Mucosa of rectum (tissue), 2 donors: ENCODE results near the gene PTPN7.
"Not testable (repeated sequence)": the region's sequence is repeated elsewhere in the genome, so short reads cannot be mapped to it uniquely, and the experiment has no call there.

Source experiments
- H3K27ac ChIP-seq, 2 donors: one replicate each; pipeline ENCODE4 v1.7.0; 2013; ENCODE audit warnings: inconsistent platforms in 2 of 2, low read depth in 2 of 2, low read length in 2 of 2
- H3K27me3 ChIP-seq, 2 donors: one replicate each; pipeline ENCODE4 v1.7.0; 2013; ENCODE audit warnings: low read length in 2 of 2; ENCODE audit not compliant: control insufficient read depth in 2 of 2, insufficient read depth in 2 of 2
- H3K36me3 ChIP-seq, 2 donors: one replicate each; pipeline ENCODE4 v1.7.0; 2013; ENCODE audit warnings: low read length in 2 of 2; ENCODE audit not compliant: control insufficient read depth in 2 of 2, insufficient read depth in 2 of 2
- H3K4me1 ChIP-seq, 2 donors: one replicate each; pipeline ENCODE4 v1.7.0; 2013; ENCODE audit warnings: low read length in 2 of 2, mild to moderate bottlenecking in 1 of 2; ENCODE audit not compliant: control insufficient read depth in 2 of 2, insufficient read depth in 2 of 2
- H3K4me3 ChIP-seq, 2 donors: one replicate each; pipeline ENCODE4 v1.7.0; 2013; ENCODE audit warnings: low read length in 2 of 2
- H3K9ac ChIP-seq, 2 donors: one replicate each; pipeline ENCODE4 v1.7.0; 2013; ENCODE audit warnings: low read length in 2 of 2, low read depth in 1 of 2, mild to moderate bottlenecking in 1 of 2
- H3K9me3 ChIP-seq, 2 donors: one replicate each; pipeline ENCODE4 v1.7.0; 2013; ENCODE audit warnings: low read length in 2 of 2; ENCODE audit not compliant: control insufficient read depth in 2 of 2
- donor health status: healthy.
- donor health status: Normal muscosa, but diverticular disease.

The PTPN7 gene

DNA sequence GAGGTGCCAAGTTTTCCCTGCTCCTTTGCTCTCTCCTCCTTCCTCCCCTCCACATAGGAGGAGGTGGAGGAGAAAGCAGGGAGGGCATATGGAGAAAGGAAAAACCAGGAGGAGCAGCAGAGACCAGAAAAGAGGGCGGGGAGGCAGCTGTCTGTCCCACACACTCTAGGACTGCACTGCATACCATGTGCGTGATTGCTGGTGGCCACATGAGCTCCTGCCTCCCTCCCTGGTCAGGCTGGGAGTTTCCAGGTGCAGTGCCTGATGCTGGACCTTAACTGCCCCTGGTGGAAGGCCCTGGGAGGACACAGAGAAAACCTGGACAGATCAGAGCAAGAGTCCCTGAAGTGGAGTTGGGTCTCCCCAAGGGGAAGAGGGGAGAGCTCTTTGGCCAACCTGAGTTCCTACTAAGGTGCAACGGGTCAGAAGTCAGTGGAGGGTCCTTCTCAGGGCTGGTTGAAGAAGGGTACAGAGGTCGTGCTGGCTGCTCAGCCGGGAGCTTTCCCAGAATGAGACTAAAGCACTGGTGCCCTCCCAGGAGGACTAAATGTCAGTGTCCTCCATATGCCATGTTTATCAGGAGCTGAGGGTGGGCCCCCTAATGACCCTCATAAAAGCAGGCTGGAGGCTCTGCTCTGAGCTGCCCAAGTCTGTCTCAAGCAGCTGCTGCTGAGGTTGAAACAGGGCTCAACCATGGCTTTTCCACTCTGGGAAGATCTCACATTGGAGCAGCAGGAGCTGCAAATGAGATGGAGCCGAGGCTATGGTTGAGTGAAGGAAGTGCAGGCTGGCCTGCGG is 29.7 kb upstream of the PTPN7 start:
- Histone ChIP-seq H3K27ac (no peak overlapping the region), H3K4me3 (no peak overlapping the region), H3K9ac (no peak overlapping the region), H3K4me1 (peaks cover 8 to 23% of the 10 kb centered on the region in 2 donors), H3K36me3 (no peaks in the 10 kb centered on the region), H3K27me3 (peaks cover 0 to 5% of the 10 kb centered on the region in 2 donors), H3K9me3 (no peaks in the 10 kb centered on the region)

DNA sequence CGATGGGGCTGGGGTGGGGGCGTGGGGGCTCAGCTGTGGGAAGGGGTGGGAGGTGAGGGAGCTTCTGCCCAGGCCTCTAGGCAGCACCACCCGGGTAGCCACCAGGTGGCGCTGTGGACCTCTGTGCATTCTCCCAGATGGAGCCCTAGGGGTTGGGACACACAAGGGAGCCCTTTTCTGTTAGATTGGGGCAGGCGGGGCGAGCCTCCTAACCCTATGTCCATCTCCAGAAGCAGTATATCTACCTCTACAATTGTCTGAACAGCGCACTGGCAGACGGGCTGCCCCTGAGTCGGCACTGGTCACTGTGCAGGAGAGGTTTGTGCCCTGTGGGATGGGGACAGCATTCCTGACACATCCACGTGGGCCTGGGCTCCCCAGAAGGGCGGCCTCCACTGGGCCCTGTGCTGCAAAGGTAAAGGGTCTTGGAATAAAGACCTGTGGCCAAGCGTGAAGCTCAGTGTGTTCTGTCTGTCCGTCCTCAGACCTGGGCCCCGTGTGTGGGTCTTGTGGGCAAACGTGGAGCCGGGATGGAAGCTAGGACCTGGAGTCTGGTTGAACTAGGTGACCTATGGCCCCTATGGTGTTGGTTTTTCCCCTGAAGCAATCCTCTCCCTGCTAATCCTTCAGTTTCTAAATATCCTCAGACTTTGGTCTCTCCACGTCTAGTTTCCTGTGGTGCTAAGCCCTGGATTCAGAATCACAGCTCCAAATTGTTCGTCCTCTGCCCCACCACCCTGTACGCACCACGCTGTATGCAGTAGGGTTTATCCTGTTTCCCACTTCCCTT is 28.8 kb upstream of the PTPN7 start:
- Histone ChIP-seq H3K36me3 (no peaks in the 10 kb centered on the region), H3K9ac (no peak overlapping the region), H3K27me3 (peaks cover 0 to 3% of the 10 kb centered on the region in 2 donors), H3K4me1 (peaks cover 8 to 24% of the 10 kb centered on the region in 2 donors), H3K27ac (no peak overlapping the region), H3K4me3 (no peak overlapping the region), H3K9me3 (no peaks in the 10 kb centered on the region)

DNA sequence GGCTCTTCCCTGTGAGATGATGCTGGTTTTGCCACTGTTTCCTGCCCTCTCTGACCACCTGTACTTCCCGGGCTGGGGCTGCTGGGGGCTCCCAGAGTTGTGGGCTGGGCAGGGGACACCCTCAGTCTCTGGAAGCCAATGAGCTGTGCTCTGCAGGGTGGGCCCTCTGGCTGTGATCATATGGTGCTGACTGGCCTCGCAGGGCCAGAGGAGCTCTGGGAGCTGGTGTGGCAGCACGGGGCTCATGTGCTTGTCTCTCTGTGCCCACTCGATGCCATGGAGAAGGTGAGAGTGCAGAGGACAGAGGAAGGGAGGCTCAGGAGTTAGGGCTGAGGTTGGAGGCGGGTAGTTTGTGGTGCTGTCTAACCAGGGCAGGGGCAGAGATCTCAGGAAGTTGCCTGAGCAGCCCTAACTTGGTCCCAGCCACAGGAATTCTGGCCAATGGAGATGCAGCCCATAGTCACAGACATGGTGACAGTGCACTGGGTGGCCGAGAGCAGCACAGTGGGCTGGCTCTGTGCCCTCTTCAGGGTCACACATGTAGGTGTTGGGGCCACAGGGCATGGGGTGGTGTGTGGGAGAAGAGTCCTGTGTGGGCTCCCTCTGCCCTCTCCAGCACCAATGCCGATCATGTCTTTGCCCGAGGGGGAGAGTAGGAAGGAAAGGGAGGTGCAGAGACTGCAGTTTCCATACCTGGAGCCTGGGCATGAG is 27.4 kb upstream of the PTPN7 start:
- Histone ChIP-seq H3K4me1 (peaks cover 3 to 15% of the 10 kb centered on the region in 2 donors), H3K36me3 (no peaks in the 10 kb centered on the region), H3K27ac (no peak overlapping the region), H3K27me3 (no peaks in the 10 kb centered on the region), H3K4me3 (no peak overlapping the region), H3K9me3 (no peaks in the 10 kb centered on the region), H3K9ac (no peak overlapping the region)

DNA sequence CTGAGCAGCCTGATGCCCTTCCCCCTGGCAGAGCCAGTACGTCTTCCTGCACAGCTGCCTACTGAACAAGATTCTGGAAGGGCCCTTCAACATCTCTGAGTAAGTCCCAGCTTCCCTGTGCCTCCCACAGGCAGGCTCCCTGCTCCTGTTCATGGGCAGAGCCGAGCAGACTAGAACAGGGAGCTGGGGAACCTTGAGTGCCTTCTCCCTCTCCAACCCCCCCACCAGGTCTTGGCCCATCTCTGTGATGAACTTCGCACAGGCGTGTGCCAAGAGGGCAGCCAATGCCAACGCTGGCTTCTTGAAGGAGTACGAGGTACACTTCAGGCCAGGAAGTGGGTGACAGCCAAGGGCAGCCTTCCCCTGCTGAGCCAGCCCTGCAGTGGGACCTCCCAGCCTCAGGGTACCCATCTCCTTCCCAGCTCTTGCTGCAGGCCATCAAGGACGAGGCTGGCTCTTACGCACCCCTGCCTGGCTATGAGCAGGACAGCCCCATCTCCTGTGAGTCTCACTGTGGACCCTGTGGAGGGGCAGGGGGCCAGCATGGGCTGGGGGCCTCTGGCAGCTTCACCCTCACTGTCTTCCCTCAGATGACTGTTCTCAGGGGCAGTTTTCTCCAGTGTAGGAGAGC is 26.8 kb upstream of the PTPN7 start:
- H3K27ac ChIP-seq = no peak overlapping the region
- peaks cover 2 to 14% of the 10 kb centered on the region in 2 donors for H3K4me1 ChIP-seq
- no peak overlapping the region for H3K9ac ChIP-seq
- H3K36me3 ChIP-seq = no peaks in the 10 kb centered on the region
- no peak overlapping the region for H3K4me3 ChIP-seq
- no peaks in the 10 kb centered on the region for H3K9me3 ChIP-seq
- H3K27me3 ChIP-seq = no peaks in the 10 kb centered on the region

DNA sequence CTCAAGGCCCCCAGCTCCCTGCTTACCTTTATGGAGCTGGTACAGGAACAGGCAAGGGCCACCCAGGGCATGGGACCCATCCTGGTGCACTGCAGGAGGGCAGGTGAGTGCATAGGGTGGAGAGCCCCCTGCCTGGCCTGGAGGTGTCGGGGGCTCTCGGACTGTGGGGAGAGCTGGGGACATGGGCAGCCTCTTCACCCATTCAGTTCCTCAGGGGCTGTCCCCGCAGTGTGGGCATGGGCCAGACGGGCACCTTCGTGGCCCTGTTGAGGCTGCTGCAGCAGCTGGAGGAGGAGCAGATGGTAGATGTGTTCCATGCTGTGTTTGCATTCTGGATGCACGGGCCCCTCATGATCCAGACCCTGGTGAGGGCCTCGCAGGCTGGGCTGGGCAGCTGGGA is 25.9 kb upstream of the PTPN7 start:
- Histone ChIP-seq H3K27ac (no peak overlapping the region), H3K4me1 (peaks cover 2 to 14% of the 10 kb centered on the region in 2 donors), H3K9ac (no peak overlapping the region), H3K4me3 (no peak overlapping the region), H3K27me3 (no peaks in the 10 kb centered on the region), H3K9me3 (no peaks in the 10 kb centered on the region), H3K36me3 (no peaks in the 10 kb centered on the region)

DNA sequence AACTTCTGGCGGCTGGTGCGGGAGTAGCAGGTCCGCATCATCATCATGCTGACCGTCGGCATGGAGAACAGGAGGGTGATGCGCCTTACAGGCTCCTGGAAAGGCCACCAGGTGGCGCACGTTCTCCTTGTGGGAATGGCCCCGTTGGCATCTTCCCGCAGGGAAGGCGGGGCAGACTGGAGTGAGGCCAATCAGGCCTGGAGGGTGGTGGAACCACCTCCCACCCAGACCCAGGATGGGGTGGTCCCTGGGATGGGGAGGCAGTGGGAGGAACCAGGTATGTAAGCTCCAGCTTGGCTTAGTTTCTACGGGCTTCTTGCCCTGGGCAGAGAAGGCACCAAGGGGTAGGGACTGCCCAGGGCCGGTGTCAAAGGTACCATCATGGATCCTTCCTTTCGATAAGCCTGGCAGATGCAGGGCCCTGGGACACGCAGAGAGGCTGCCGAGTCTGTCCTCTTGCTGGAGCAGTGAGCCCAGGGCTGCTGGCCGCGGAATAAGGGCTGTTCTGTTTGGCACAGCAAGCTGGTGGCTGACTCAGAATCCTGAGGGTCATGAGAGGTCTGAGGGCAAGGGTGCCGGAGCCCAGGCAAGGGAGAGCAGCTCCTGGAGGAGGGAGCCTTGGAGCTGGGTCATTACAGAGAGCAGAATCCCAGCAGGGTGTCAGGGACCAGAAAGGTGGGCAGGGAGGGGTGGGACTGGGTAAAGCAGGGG is 24.5 kb upstream of the PTPN7 start:
- Histone ChIP-seq H3K9ac (no peak overlapping the region), H3K27ac (no peak overlapping the region), H3K9me3 (no peaks in the 10 kb centered on the region), H3K4me1 (peaks cover 2 to 14% of the 10 kb centered on the region in 2 donors), H3K36me3 (no peaks in the 10 kb centered on the region), H3K27me3 (no peaks in the 10 kb centered on the region), H3K4me3 (no peak overlapping the region)

DNA sequence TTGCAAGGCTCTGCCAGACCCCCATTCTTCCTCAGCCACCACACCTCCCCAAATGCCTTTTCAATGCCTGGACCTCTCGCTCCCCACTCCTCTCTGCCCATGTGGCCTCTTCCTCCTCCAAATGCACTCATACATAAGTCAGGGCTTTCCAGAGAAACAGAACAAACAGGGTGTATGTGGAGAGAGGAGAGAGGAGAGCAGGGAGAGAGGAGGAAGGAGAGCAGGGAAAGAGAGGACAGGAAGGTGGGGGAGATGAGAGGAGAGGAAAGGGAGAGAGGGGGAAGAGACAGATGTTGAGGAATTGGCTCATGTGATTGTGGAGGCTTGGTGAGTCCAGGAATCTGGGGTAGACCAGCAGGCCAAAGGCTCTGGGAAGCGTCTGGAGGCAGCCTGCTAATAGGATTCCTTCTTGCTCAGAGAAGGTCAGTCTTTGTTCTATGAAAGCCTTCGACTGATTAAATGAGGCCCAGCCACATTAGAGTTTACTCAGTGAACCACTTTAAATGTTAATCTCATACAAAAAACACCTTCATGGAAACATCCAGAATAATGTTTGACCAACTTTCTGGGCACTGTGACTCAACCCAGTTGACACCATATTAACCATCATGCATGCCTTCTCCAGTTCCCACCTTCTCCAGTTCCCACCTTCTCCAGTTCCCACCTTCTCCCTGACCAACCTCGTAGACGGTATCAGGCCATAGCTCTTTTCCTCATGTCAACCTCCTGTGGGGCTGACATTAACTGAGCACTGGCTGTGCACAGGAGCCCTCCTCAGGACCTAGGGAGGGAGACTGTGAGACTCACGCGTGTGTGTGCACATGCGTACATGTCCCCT is 21.9 kb upstream of the PTPN7 start:
- Histone ChIP-seq H3K4me3 (no peak overlapping the region), H3K9me3 (no peaks in the 10 kb centered on the region), H3K36me3 (no peaks in the 10 kb centered on the region), H3K9ac (no peak overlapping the region), H3K4me1 (peaks cover 2 to 12% of the 10 kb centered on the region in 2 donors), H3K27me3 (no peaks in the 10 kb centered on the region), H3K27ac (no peak overlapping the region)

DNA sequence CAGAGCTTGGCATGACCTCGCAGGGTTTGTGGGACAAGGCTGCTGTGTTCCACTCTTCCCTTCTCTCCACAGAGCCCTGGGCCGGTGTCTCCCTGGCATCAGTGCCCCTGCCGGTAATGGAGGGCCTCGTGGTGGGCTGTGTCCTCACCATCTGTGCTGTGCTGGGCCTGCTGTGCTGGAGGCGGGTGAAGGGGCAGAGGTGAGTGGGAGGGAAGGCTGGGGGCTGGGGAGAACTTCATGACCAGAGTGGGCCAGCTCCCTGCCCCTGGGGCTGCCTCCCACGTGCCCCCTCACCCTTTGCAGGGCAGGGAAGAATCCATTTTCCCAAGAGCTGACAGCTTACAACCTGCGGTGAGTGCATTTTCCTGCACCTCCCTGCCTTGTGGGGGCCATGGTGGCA is 21.2 kb upstream of the PTPN7 start:
- Histone ChIP-seq H3K27ac (no peak overlapping the region), H3K27me3 (no peaks in the 10 kb centered on the region), H3K9me3 (no peaks in the 10 kb centered on the region), H3K36me3 (no peaks in the 10 kb centered on the region), H3K9ac (no peak overlapping the region), H3K4me1 (peaks cover 0 to 6% of the 10 kb centered on the region in 2 donors), H3K4me3 (no peak overlapping the region)

DNA sequence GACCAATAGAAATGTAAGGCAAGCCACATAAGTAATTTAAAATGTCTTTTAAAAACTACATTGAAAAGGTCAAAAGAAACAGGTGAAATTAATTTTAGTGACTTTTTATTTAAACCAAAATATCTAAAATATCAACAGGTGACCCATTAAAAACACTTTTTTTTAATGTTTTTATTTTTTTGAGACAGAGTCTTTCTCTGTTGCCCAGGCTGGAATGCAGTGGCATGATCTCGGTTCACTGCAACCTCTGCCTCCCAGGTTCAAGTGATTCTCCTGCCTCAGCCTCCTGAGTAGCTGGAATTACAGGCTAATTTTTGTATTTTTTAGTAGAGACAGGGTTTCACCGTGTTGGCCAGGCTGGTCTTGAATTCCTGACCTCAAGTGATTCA is 20.3 kb upstream of the PTPN7 start:
- H3K27me3 ChIP-seq, H3K4me1 ChIP-seq, H3K36me3 ChIP-seq, H3K4me3 ChIP-seq, H3K9me3 ChIP-seq, H3K27ac ChIP-seq, H3K9ac ChIP-seq: not testable (repeated sequence)
